Measurements from ENCODE around the gene PCDHA3.
"Not testable (repeated sequence)": the region's sequence is repeated elsewhere in the genome, so short reads cannot be mapped to it uniquely, and the experiment has no call there.

PCDHA3 gene

GRCh38 chr5:140821375-140822280, 20.8 kb downstream of the PCDHA3 start, which contains the start of gene PCDHA5:
TSS of gene PCDHA5 (plus strand) at chr5:140821613.
- DNase-seq (ENCODE audit: low read depth), result no peak

GRCh38 chr5:140822281-140822629, 21.4 kb downstream of the PCDHA3 start:
- no peak for DNase-seq (ENCODE audit: low read depth)

- DNase-seq (ENCODE audit: low read depth), result not testable (repeated sequence)
These were observed 22.1 kb downstream of the PCDHA3 start for GRCh38 chr5:140822969-140823368.

- no peak for DNase-seq (ENCODE audit: low read depth)
These were observed 22.6 kb downstream of the PCDHA3 start for GRCh38 chr5:140823475-140823874.

DNA sequence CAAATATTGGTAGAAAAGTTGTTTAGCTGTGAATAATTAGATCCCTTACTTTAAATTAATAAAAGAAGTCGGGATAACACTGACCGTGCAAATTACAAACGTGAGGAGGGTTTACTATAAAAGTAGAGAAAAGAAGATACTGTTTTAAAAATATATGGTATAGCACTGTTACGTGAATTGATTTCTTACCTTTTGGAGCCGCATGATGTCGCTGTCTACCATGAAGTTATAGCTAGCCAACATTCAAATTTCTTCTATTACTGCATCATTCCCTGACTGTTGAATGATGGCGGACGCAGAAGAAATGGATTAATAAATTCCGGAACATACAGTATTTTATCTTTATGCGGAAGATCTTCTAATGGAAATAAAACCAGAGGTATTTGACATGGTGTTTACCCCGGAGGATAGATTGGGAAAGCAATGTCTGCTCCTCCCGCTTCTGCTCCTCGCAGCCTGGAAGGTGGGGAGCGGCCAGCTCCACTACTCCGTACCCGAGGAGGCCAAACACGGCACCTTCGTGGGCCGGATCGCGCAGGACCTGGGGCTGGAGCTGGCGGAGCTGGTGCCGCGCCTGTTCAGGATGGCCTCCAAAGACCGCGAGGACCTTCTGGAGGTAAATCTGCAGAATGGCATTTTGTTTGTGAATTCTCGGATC, 27.0 kb downstream of the PCDHA3 start, which contains the start of gene PCDHA6:
PCDHA6 (plus strand) TSS at position 257 of the 658 bp plus-strand sequence; CDS start at position 389, 132 bp downstream.
- DNase-seq (ENCODE audit: low read depth), result no peak

DNA sequence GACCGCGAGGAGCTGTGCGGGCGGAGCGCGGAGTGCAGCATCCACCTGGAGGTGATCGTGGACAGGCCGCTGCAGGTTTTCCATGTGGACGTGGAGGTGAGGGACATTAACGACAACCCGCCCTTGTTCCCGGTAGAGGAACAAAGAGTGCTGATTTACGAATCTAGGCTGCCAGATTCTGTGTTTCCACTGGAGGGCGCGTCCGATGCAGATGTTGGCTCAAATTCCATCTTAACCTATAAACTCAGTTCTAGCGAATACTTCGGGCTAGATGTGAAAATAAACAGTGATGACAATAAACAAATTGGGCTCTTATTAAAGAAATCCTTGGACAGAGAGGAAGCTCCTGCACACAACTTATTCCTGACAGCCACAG, 27.5 kb downstream of the PCDHA3 start:
- no peak for DNase-seq (ENCODE audit: low read depth)

DNA sequence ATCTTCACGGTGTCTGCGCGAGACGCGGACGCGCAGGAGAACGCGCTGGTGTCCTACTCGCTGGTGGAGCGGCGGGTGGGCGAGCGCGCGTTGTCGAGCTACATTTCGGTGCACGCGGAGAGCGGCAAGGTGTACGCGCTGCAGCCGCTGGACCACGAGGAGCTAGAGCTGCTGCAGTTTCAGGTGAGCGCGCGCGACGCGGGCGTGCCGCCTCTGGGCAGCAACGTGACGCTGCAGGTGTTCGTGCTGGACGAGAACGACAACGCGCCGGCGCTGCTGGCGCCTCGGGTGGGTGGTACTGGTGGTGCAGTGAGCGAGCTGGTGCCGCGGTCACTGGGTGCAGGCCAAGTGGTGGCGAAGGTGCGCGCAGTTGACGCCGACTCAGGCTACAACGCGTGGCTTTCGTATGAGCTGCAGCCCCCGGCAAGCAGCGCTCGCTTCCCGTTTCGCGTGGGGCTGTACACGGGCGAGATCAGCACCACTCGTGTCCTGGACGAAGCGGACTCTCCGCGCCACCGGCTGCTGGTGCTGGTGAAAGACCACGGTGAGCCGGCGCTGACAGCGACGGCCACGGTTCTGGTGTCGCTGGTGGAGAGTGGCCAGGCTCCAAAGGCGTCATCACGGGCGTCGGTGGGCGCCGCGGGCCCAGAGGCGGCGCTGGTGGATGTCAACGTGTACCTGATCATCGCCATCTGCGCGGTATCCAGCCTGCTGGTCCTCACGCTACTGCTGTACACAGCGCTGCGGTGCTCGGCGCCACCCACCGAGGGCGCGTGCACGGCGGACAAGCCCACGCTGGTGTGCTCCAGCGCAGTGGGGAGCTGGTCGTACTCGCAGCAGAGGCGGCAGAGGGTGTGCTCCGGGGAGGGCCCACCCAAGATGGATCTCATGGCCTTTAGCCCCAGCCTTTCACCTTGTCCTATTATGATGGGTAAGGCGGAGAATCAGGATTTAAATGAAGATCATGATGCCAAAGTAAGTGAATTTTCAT, 28.9 kb downstream of the PCDHA3 start:
- not testable (repeated sequence) for DNase-seq (ENCODE audit: low read depth)

- DNase-seq (ENCODE audit: low read depth), result no peak
These were observed 33.1 kb downstream of the PCDHA3 start, which contains the start of gene PCDHA7 for GRCh38 chr5:140833993-140834392. TSS of gene PCDHA7 (plus strand) at chr5:140834269. CDS start at chr5:140834384, 115 bp downstream.

- not testable (repeated sequence) for DNase-seq (ENCODE audit: low read depth)
These were observed 33.7 kb downstream of the PCDHA3 start for GRCh38 chr5:140834439-140835008.

DNA sequence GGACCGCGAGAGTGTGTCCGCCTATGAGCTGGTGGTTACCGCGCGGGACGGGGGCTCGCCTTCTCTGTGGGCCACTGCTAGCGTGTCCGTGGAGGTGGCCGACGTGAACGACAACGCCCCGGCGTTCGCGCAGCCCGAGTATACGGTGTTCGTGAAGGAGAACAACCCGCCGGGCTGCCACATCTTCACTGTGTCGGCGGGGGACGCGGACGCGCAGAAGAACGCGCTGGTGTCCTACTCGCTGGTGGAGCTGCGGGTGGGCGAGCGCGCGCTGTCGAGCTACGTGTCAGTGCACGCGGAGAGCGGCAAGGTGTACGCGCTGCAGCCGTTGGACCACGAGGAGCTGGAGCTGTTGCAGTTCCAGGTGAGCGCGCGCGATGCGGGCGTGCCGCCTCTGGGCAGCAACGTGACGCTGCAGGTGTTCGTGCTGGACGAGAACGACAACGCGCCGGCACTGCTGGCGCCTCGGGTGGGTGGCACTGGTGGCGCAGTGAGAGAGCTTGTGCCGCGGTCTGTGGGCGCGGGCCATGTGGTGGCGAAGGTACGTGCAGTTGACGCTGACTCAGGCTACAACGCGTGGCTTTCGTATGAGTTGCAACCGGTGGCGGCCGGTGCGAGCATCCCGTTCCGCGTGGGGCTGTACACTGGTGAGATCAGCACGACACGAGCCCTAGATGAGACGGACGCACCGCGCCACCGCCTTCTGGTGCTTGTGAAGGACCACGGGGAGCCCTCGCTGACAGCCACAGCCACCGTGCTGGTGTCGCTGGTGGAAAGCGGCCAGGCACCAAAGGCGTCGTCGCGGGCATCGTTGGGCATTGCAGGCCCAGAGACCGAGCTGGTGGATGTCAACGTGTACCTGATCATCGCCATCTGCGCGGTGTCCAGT, 35.0 kb downstream of the PCDHA3 start:
- DNase-seq (ENCODE audit: low read depth), result no peak

DNA sequence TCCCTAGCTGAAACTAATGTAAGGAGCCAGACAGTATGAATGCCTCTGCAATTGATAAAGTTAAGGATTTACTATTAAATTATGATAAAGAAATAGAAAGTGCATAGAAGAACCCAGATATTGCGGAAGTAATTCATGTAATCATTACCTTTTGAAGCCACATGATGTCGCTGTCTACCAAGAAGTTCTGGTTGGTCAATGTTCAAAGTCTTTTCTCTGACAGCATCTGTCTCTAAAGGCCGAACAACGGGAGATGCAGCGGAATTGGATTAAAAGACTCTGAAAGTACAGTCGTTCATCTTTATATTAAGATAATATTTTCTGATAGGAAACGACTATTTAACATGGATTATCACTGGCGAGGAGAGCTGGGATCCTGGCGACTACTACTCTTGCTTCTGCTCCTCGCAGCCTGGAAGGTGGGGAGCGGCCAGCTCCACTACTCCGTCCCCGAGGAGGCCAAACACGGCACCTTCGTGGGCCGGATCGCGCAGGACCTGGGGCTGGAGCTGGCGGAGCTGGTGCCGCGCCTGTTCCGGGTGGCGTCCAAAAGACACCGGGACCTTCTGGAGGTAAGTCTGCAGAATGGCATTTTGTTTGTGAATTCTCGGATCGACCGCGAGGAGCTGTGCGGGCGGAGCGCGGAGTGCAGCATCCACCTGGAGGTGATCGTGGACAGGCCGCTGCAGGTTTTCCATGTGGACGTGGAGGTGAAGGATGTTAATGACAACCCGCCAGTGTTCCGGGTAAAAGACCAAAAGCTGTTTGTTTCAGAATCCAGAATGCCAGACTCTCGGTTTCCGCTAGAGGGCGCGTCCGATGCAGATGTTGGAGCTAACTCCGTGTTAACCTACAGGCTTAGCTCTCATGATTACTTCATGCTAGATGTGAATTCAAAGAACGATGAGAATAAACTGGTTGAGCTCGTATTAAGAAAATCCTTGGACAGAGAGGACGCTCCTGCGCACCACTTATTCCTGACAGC, 40.4 kb downstream of the PCDHA3 start, which contains the start of gene PCDHA8:
PCDHA8 (plus strand) TSS at position 210 of the 985 bp plus-strand sequence; CDS start at position 345, 135 bp downstream.
- no peak for DNase-seq (ENCODE audit: low read depth)

GRCh38 chr5:140842798-140843733, 42.2 kb downstream of the PCDHA3 start:
- no peak for DNase-seq (ENCODE audit: low read depth)

DNA sequence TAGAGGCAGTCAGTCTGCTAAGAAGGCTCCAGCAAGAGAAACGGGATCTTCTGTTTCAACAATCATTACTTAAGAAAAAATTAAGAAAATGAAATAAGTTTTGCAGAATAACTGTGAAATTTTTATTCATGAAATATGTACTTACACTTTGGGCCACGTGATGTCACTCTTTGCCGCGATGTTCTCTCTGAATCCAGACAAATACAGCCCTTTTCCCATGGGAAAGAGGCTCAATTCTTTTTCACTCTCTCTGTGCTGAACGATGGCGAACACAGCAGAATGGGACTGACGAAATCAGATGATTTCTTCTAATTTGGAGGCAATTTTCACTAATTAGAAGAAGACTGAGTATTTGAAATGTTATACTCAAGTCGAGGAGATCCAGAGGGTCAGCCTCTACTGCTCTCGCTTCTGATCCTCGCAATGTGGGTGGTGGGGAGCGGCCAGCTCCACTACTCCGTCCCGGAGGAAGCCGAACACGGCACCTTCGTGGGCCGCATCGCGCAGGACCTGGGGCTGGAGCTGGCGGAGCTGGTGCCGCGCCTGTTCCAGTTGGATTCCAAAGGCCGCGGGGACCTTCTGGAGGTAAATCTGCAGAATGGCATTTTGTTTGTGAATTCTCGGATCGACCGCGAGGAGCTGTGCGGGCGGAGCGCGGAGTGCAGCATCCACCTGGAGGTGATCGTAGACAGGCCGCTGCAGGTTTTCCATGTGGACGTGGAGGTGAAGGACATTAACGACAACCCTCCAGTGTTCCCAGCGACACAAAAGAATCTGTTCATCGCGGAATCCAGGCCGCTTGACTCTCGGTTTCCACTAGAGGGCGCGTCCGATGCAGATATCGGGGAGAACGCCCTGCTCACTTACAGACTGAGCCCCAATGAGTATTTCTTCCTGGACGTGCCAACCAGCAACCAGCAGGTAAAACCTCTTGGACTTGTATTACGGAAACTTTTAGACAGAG, 47.6 kb downstream of the PCDHA3 start, which contains the start of gene PCDHA9:
PCDHA9 (plus strand) TSS at position 244 of the 964 bp plus-strand sequence; CDS start at position 358, 114 bp downstream.
- not testable (repeated sequence) for DNase-seq (ENCODE audit: low read depth)

- DNase-seq (ENCODE audit: low read depth), result not testable (repeated sequence)
These were observed 49.2 kb downstream of the PCDHA3 start for GRCh38 chr5:140849831-140850634.

All from stimulated activated CD8-positive, alpha-beta memory T cell treated with anti-CD3 and anti-CD28 coated beads, Interleukin-7, amount 100 ng/mL, for 24 hours (primary cell).